ENCODE measurements around the gene UNC13D.

The UNC13D gene

GRCh38 chr17:75834928-75835653, 9.1 kb downstream of the UNC13D start:
- peak; percentile 62 for DNase-seq (ENCODE audit: low spot score)

- no peak for DNase-seq (ENCODE audit: low spot score)
These were observed 9.8 kb downstream of the UNC13D start for GRCh38 chr17:75834279-75834920.

GRCh38 chr17:75832652-75833400, 11.4 kb downstream of the UNC13D start:
- DNase-seq (ENCODE audit: low spot score) = no peak

GRCh38 chr17:75832164-75832651, 12.0 kb downstream of the UNC13D start:
- no peak for DNase-seq (ENCODE audit: low spot score)

DNA sequence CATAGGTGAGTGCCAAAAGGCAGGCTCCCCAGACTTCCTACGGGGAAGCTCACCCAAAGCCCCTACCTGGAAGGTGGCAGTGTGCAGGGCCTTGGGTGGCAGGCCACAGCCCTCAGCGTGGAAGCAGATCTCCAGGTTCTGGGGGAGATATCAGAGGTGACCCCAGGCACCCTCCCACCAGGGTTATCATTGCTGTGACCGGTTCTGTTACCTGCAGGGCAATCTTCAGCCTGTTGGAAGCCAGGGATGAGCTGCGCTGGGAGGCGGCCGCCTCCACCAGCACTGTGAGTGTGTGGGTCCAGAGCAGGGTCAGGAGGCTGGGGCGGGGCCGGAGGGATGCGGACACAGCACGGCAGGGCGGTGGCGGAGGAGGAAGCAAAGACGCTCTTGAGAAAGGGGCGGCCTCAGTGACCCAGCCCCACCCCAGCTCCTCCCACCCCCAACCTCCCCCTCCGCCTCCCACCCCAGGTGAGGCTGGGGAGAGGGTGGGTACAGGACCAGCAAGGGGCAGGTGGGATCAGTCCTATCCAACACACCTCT, 13.1 kb downstream of the UNC13D start:
- DNase-seq (ENCODE audit: low spot score) = no peak

- DNase-seq (ENCODE audit: low spot score) = no peak
These were observed 13.8 kb downstream of the UNC13D start for GRCh38 chr17:75830164-75831031.

DNA sequence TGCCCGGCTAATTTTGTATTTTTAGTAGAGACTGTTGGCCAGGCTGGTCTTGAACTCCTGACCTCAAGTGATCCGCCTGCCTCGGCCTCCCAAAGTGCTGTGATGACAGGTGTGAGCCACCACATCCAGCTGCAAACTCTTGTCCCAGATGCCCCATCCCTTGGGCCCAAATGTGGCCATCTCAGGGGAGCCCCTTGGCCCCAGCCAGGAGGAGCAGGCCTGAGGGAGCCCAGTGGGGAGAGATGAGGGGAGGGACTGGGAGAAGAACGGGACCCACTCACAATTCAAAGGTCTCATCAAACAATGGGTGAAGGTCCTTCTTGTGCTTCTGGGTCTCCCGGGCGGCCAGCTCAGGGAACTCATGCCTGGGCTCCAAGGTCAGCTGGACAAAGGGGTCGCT, 14.5 kb downstream of the UNC13D start:
- DNase-seq (ENCODE audit: low spot score) = no peak

DNA sequence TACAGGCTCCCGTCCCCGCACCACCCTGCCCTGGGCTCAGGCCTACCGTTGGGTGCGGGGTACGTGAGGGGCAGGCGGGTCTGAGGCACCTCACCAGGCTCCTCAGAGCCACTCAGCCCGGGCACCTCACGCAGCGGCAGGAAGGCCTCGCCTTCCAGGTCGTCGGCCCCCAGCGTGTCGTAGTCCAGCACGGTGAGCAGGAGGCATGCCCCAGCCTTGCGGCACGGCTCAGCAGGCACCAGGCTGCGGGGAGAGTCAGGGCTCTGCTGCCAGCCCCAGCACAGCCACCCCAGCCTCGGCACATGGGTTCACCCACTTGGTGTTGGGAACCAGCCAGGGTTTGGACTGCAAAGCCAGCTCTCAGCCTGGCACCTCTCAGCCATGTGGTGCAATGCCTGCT, 15.5 kb downstream of the UNC13D start:
- no peak for DNase-seq (ENCODE audit: low spot score)

DNA sequence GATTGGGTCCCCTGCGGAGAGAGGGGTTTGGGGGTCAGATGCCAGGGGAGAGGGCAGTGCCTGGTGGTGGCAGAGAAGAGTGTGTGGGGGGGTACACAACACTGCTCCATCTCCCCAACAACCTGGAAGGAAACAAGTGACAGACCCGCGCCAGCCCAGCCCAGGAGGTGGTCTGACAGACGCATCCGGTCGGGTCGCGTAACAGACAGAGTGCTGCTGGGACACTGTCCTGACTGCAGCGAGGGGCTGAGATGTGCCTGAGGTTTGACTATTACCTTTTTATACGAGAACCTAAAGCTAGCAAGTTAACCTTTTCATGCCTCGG, 16.2 kb downstream of the UNC13D start:
- DNase-seq (ENCODE audit: low spot score) = no peak

DNA sequence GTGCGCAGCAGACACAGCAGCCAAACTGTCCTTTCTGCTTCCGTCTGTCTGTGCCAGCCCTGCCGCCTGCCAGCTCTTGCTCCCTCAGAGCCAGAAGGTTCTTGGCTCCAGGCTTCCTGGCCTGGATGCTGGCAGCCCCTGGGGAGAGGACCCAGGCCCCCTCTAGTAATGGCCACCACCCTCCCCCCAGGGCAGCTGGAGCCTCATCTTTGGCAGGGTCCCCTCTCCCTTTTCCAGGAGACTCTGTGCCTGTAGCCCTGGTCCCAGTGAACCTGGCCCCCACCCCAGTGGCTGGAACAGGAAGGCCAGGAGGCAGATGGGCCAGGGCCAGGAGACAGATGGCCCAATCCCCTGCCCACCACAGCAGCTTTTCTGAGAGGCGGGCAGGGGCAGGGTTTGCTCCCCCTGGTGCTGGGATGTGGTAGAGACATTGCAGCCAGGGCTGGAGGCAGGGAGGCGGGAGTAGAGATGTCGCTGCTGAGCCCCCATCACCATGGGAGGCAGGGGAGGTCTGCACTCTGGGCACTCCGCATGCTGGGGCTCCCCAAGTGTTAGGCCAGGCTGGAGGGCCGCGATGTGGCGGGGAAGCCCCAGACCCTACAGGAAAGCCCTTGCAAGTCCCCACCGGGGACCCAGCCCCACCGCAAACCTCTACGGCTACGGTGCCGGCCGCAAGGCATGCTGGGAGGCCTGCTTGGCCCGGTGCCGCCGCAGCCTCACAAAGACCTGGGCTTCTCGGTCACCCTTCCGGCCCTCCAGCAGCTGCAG, 16.7 kb downstream of the UNC13D start:
- peak; percentile 88 for DNase-seq (ENCODE audit: low spot score)

- no peak for DNase-seq (ENCODE audit: low spot score)
These were observed 17.5 kb downstream of the UNC13D start for GRCh38 chr17:75826561-75827307.

DNA sequence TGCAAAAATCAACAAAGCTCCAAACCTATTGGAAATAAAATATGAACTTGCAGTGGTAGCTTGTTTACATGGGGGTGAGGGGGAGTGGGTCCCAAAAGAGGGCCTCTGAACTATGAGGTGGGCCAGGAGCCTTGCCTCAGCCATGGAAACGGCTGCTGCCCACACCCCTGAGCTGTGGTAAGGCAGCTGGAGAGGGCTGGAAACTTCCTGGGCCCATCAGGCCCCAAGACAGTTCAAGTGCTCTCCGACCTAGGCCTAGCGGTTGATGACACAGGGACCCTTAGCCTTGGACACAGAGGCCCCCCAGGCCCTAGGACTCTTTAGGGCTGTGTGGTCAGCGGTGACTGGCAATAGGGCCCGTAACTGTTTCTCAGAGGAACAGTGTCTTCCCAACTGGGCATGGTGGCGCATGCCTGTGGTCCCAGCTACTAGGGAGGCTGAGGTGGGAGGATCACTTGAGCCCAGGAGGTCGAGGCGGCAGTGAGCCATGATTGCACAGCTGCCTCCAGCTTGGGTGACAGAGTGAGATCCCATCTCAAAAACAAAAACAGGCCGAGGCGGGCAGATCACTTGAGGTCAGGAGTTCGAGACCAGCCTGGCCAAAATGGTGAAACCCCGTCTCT, 18.3 kb downstream of the UNC13D start:
- no peak for DNase-seq (ENCODE audit: low spot score)

GRCh38 chr17:75825149-75825552, 19.1 kb downstream of the UNC13D start:
- DNase-seq (ENCODE audit: low spot score) = no peak

DNA sequence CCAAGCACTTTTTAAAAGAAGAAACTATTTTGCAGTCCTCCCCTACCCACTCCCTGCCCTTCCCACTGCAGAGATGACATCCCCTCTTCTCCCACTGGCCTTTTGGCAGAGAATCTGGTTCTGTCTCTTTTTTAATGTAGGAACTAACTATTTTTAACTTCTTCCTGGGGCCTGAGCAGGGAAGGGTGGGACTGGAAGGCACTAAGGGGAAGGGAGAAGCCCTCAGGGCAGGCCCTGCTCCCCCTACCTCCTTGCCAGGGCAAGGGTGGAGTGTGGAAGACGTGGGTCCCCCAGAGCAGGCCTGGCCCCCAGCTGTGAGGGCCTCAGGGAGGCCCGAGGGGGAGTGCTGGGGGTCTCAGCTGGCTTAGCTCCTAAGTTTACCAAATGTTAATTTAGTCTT, 19.5 kb downstream of the UNC13D start:
- DNase-seq (ENCODE audit: low spot score) = no peak

- DNase-seq (ENCODE audit: low spot score) = no peak
These were observed 20.1 kb downstream of the UNC13D start for GRCh38 chr17:75824050-75824552.

DNA sequence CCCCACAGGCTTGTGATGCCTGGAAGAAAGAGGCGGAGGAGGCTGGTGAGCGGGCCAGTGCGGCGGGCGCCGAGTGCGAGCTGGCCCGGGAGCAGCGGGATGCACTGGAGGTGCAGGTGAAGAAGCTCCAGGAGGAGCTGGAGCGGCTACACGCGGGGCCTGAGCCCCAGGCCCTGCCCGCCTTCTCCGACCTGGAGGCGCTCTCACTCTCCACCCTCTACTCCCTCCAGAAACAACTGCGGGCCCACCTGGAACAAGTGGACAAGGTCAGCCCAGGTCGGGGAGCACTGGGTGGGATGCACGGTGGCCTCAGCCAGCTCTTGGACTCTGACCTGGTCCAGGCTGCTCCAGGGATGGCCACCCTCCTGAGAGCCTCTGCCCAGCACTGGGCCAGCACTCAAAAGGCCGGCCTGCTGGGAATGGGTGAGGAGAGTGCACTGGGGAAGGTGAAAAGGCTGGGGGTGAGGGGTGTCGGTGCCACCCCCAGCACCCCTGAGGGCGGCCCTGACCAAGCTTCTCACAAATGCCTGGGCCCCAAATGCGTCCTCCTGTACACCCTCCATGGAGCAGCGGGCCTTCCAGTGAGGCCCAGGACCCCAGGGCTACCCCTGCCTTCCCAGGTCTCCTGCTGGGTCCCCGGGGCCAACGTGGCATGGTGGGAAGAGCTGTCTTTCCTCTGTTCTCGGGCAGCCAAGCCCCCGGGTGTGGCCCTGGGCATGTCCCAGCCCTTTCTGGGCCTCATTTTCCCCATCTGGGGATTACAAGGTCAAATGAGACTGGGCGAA, 20.8 kb downstream of the UNC13D start:
- no peak for DNase-seq (ENCODE audit: low spot score)

GRCh38 chr17:75822800-75823166, 21.4 kb downstream of the UNC13D start:
- no peak for DNase-seq (ENCODE audit: low spot score)

- DNase-seq (ENCODE audit: low spot score) = no peak
These were observed 21.9 kb downstream of the UNC13D start for GRCh38 chr17:75822119-75822799.
